Neural cell (in vitro differentiated cells): Measurements from ENCODE around the gene EEF1B2.

Source experiments
- EP300 ChIP-seq: fragments of 450-650 bp; conservative IDR thresholded peaks from 2 replicates; pipeline ENCODE4 v1.6.1; 2014; ENCODE audit warnings: antibody characterized with exemption, mild to moderate bottlenecking, moderate library complexity; ENCODE audit not compliant: poor library complexity, severe bottlenecking
- EZH2 ChIP-seq: fragments of 200-600, 300-800 bp; shearing (Covaris generic), sonication (generic); IDR thresholded peaks from 2 replicates; pipeline ENCODE4 v1.6.1; 2014; ENCODE audit warnings: antibody characterized with exemption, low read length, borderline replicate concordance, mild to moderate bottlenecking; ENCODE audit not compliant: insufficient read depth, poor library complexity, severe bottlenecking
- SMC3 ChIP-seq: fragments of 450-650 bp; conservative IDR thresholded peaks from 2 replicates; pipeline ENCODE4 v1.6.1; 2014; ENCODE audit warnings: antibody characterized with exemption, mild to moderate bottlenecking, moderate library complexity; ENCODE audit not compliant: poor library complexity
- TF ChIP-seq, protein P1 (sequence below): fragments of 450-650 bp; IDR thresholded peaks from 2 replicates; pipeline ENCODE4 v1.5.1; 2014; ENCODE audit warnings: antibody characterized with exemption, mild to moderate bottlenecking, moderate library complexity; ENCODE audit not compliant: poor library complexity, severe bottlenecking

DNA sequence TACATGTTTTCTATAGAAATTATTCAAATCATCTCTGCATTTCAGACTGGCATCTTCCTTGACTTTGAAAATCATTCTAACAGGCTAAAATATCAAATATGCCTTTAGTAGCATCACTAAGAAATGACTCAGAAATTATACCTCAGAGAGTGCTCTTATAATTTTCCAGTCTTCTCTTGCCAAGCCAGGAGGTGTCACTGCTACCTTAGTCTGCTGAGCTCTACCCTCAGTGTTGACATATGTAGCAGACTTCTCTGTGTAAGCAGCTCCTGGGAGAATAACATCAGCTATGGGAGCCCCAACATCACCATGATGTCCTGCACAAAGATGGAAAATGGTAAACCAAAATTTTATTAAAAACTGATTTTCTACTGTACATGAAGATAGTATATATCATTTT is 32.0 kb upstream of the EEF1B2 start:
- TF ChIP-seq EZH2 (no peak), EP300 (no peak), SMC3 (no peak)
- TF ChIP-seq, protein P1, sequence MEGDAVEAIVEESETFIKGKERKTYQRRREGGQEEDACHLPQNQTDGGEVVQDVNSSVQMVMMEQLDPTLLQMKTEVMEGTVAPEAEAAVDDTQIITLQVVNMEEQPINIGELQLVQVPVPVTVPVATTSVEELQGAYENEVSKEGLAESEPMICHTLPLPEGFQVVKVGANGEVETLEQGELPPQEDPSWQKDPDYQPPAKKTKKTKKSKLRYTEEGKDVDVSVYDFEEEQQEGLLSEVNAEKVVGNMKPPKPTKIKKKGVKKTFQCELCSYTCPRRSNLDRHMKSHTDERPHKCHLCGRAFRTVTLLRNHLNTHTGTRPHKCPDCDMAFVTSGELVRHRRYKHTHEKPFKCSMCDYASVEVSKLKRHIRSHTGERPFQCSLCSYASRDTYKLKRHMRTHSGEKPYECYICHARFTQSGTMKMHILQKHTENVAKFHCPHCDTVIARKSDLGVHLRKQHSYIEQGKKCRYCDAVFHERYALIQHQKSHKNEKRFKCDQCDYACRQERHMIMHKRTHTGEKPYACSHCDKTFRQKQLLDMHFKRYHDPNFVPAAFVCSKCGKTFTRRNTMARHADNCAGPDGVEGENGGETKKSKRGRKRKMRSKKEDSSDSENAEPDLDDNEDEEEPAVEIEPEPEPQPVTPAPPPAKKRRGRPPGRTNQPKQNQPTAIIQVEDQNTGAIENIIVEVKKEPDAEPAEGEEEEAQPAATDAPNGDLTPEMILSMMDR, result no peak
